ENCODE data around the gene ANO10. TPM values are rescaled to one million over a fixed set of nuclear protein-coding genes. Genes with fewer than 3 reads are reported as not detected.

Gene ANO10
- total and polyA plus RNA-seq, 2 of the 8 experiments (the other 6 are each of a cell fraction or from before 2014, with no cell fraction given) = 38.0 to 53.2 TPM

DNA sequence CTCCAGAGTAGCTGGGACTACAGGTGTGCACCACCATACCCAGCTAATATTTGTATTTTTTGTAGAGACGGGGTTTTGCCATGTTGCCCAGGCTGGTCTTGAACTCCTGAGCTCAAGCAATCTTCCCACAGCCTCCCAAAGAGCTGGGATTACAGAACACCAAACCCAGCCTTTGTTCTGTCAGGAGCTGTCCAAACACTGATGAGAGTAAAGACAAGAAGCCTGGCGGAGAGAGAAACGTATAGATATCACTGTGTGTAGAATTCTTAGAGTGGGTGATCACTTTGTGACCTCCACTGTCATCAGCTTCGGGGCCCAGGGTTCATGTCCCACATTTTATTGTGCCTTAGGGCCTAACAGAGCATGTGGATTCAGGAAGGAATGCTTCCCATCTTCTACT, 176.0 kb downstream of the ANO10 start:
- Histone ChIP-seq H2AFZ (ENCODE audit: low read length) (no peak overlapping the region), H4K20me1 (replicated peaks in 1 of 2; ENCODE audit: control insufficient read depth in 1 of 2, insufficient read depth in 2 of 2, low read length in 2 of 2) (no peaks in the 10 kb centered on the region), H3K79me1 (ENCODE audit: low read depth, low read length) (no peaks in the 10 kb centered on the region), H3K18ac (ENCODE audit: extremely low read depth, low read length) (no peak overlapping the region), H3K4me1 (replicated peaks in 1 of 4; ENCODE audit: control insufficient read depth in 3 of 4, insufficient read depth in 4 of 4, low read length in 3 of 4) (no peaks in the 10 kb centered on the region; a peak in 1 of 7 replicates), H3K27me3 (replicated peaks in 1 of 4; ENCODE audit: control insufficient read depth in 3 of 4, extremely low read depth in 1 of 4, insufficient read depth in 3 of 4, low read length in 3 of 4) (no peaks in the 10 kb centered on the region), H4K5ac (ENCODE audit: insufficient read length, low read depth, low read length) (no peak overlapping the region), H3K14ac (ENCODE audit: insufficient read length) (no peak overlapping the region), H2BK20ac (ENCODE audit: low read length) (no peak overlapping the region), H3K79me2 (ENCODE audit: control insufficient read depth in 1 of 2, insufficient read depth in 2 of 2, low read length in 2 of 2) (no peaks in the 10 kb centered on the region), H3K9ac (replicated peaks in 1 of 4; ENCODE audit: extremely low read depth in 1 of 4, low read depth in 3 of 4, low read length in 3 of 4) (no peak overlapping the region), H2BK12ac (ENCODE audit: low read depth, low read length) (no peak overlapping the region), H4K91ac (replicated peaks; ENCODE audit: insufficient read length, low read length) (no peak overlapping the region), H2BK15ac (ENCODE audit: low read length) (no peak overlapping the region), H3K4me2 (ENCODE audit: insufficient read depth in 1 of 2, low read depth in 2 of 2, low read length in 2 of 2) (no peak overlapping the region), H3K23me2 (ENCODE audit: low read depth, low read length) (no peaks in the 10 kb centered on the region), H3K23ac (ENCODE audit: insufficient read length) (no peak overlapping the region), H3K56ac (replicated peaks; ENCODE audit: insufficient read length, low read depth, low read length) (no peak overlapping the region), H3K36me3 (ENCODE audit: control insufficient read depth in 2 of 4, insufficient read depth in 4 of 4, low read length in 3 of 4) (no peaks in the 10 kb centered on the region), H3K9me3 (ENCODE audit: insufficient read depth in 2 of 2, low read depth in 1 of 2, low read length in 1 of 2) (no peaks in the 10 kb centered on the region), H4K8ac (ENCODE audit: extremely low read depth, insufficient read depth, low read length) (no peak overlapping the region), H3K4ac (replicated peaks; ENCODE audit: insufficient read length, low read depth, low read length) (no peak overlapping the region), H3K4me3 (ENCODE audit: extremely low read depth in 1 of 4, insufficient read depth in 2 of 4, low read depth in 3 of 4, low read length in 4 of 4) (no peak overlapping the region), H2BK5ac (ENCODE audit: low read depth, low read length) (no peak overlapping the region), H2AK5ac (ENCODE audit: low read depth, low read length) (no peak overlapping the region), H3K27ac (ENCODE audit: low read depth, low read length) (no peak overlapping the region), H2BK120ac (replicated peaks; ENCODE audit: low read depth, low read length) (no peak overlapping the region)
- WGBS, 2 experiments (ENCODE audit: extremely low coverage in 1 of 2, insufficient coverage in 1 of 2, insufficient read length in 1 of 2, insufficient replicate concordance in 2 of 2, low coverage in 1 of 2, low lambda C conversion rate in 2 of 2, missing lambda C conversion rate in 1 of 2) = 83% methylated on average over 4 of the region's 4 CpGs; no CpG with 5 or more reads in 1 of the 2 experiments
- ChIA-PET CTCF (ENCODE audit: partially characterized antibody) (no interaction called here), POLR2A (ENCODE audit: partially characterized antibody) (no interaction called here)
- DNase-seq (ENCODE audit: low read depth in 1 of 2, low spot score in 2 of 2) = no peak
- no peak for FAIRE-seq
- TF ChIP-seq SP2 (IDR thresholded peaks at IDR 0.05; ENCODE audit: low read length) (no peak), SAP30 (IDR thresholded peaks at IDR 0.05; ENCODE audit: insufficient read depth, insufficient replicate concordance, low read length) (no peak), BACH1 (IDR thresholded peaks at IDR 0.05; ENCODE audit: low read length) (no peak), GTF2F1 (IDR thresholded peaks at IDR 0.05; ENCODE audit: borderline replicate concordance, low read depth, low read length) (no peak), CHD1 (IDR thresholded peaks at IDR 0.05; ENCODE audit: low read depth, low read length) (no peak), KDM5A (IDR thresholded peaks at IDR 0.05; ENCODE audit: low read length) (no peak), ASH2L (IDR thresholded peaks at IDR 0.05; ENCODE audit: low read length) (no peak), POU5F1 (IDR thresholded peaks at IDR 0.05; ENCODE audit: low read depth, low read length) (no peak), CTBP2 (IDR thresholded peaks at IDR 0.05; ENCODE audit: borderline replicate concordance, insufficient read depth, insufficient read length, low read length) (no peak), RXRA (IDR thresholded peaks at IDR 0.05; ENCODE audit: insufficient read depth, low read depth, low read length) (no peak), RNF2 (IDR thresholded peaks at IDR 0.05; ENCODE audit: borderline replicate concordance, low read depth, low read length, missing control alignments, poor library complexity, severe bottlenecking) (no peak), EZH2 (IDR thresholded peaks at IDR 0.05; ENCODE audit: low read depth, low read length, severe bottlenecking) (no peak), SIRT6 (IDR thresholded peaks at IDR 0.05; ENCODE audit: low read length) (no peak)
- TF ChIP-seq, protein P1, sequence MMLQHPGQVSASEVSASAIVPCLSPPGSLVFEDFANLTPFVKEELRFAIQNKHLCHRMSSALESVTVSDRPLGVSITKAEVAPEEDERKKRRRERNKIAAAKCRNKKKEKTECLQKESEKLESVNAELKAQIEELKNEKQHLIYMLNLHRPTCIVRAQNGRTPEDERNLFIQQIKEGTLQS (IDR thresholded peaks at IDR 0.05; ENCODE audit: insufficient read depth, low read depth, low read length) = no peak

Measured in H1 (cell line).